HEK293T (cell line): ENCODE results near the gene DUS1L.

Experiments used
- CTCF ChIA-PET: fragments of 350-600 bp; formaldehyde crosslinking; extraction: SDS; loops from one replicate; lab custom pipeline; 2021; ENCODE audit warnings: antibody characterized with exemption, inconsistent platforms; lab: Yijun Ruan, JAX
- POLR2A ChIA-PET: fragments of 350-600 bp; formaldehyde crosslinking; extraction: SDS; loops from one replicate; lab custom pipeline; 2020; ENCODE audit warnings: antibody characterized with exemption, inconsistent platforms; lab: Yijun Ruan, JAX
- DNase-seq: peaks from one replicate; pipeline ENCODE4 v3.0.0; 2012; ENCODE audit warnings: mixed read lengths; ENCODE audit errors: extremely low spot score
- ARNT ChIP-seq: fragments of 450-650 bp; IDR thresholded peaks from 2 replicates; pipeline ENCODE4 v1.6.1; 2017; ENCODE audit warnings: mild to moderate bottlenecking
- BHLHE40 ChIP-seq: fragments of 450-650 bp; IDR thresholded peaks from 2 replicates; pipeline ENCODE4 v1.6.1; 2016; ENCODE audit warnings: mild to moderate bottlenecking, moderate library complexity, borderline replicate concordance
- CTBP1 ChIP-seq: fragments of 450-650 bp; IDR thresholded peaks from 2 replicates; pipeline ENCODE4 v1.6.1; 2016; ENCODE audit warnings: borderline replicate concordance
- ELF4 ChIP-seq: fragments of 450-650 bp; IDR thresholded peaks from 2 replicates; pipeline ENCODE4 v1.6.1; 2017; ENCODE audit warnings: antibody characterized with exemption
- FOXA1 ChIP-seq: fragments of 450-650 bp; IDR thresholded peaks from 2 replicates; pipeline ENCODE4 v1.6.1; 2016; ENCODE audit warnings: mild to moderate bottlenecking
- FOXK2 ChIP-seq: fragments of 450-650 bp; IDR thresholded peaks from 2 replicates; pipeline ENCODE4 v1.6.1; 2016; ENCODE audit warnings: mild to moderate bottlenecking
- FOXM1 ChIP-seq: fragments of 450-650 bp; IDR thresholded peaks from 2 replicates; pipeline ENCODE4 v1.6.1; 2017; ENCODE audit warnings: mild to moderate bottlenecking, borderline replicate concordance
- HDGF ChIP-seq: fragments of 450-650 bp; IDR thresholded peaks from 2 replicates; pipeline ENCODE4 v1.6.1; 2017; ENCODE audit warnings: antibody characterized with exemption, borderline replicate concordance
- L3MBTL2 ChIP-seq: fragments of 450-650 bp; conservative IDR thresholded peaks from 2 replicates; pipeline ENCODE4 v1.6.1; 2016; ENCODE audit warnings: mild to moderate bottlenecking
- LEF1 ChIP-seq: fragments of 450-650 bp; IDR thresholded peaks from 2 replicates; pipeline ENCODE4 v1.6.1; 2017; ENCODE audit warnings: mild to moderate bottlenecking, borderline replicate concordance
- NFRKB ChIP-seq: fragments of 450-650 bp; IDR thresholded peaks from 2 replicates; pipeline ENCODE4 v1.6.1; 2016; ENCODE audit warnings: mild to moderate bottlenecking, moderate library complexity
- SP1 ChIP-seq: fragments of 450-650 bp; IDR thresholded peaks from 2 replicates; pipeline ENCODE4 v1.6.1; 2017
- SUZ12 ChIP-seq: fragments of 450-650 bp; IDR thresholded peaks from 2 replicates; pipeline ENCODE4 v1.6.1; 2016; ENCODE audit warnings: mild to moderate bottlenecking
- TARDBP ChIP-seq: fragments of 450-650 bp; IDR thresholded peaks from 2 replicates; pipeline ENCODE4 v1.6.1; 2016
- ZNF384 ChIP-seq: fragments of 450-650 bp; IDR thresholded peaks from 2 replicates; pipeline ENCODE4 v1.6.1; 2016
- TF ChIP-seq, protein P1 (sequence below): fragments of 450-650 bp; IDR thresholded peaks from 2 replicates; pipeline ENCODE4 v1.6.1; 2016

Gene DUS1L

GRCh38 chr17:82019690-82020571 lies 45.7 kb downstream of the DUS1L start:
- DNase-seq, result peak; percentile 83
- ChIA-PET CTCF (interaction anchor here (0.7 to 4.4 kb wide), 9 partner anchors 10 to 135 kb away, joined by 3 to 34 read pairs (median 5); partner anchors contain the start of genes NOTUM and RAC3), POLR2A (interaction anchor here (1.0 to 2.8 kb wide), 5 partner anchors 12 to 147 kb away, joined by 3 to 13 read pairs (median 3); partner anchors contain the start of gene RAC3)
- TF ChIP-seq ELF4 (no peak), SP1 (no peak), ZNF384 (no peak), HDGF (peak; percentile 75; the same call in 1 of the 2 replicates)

DNA sequence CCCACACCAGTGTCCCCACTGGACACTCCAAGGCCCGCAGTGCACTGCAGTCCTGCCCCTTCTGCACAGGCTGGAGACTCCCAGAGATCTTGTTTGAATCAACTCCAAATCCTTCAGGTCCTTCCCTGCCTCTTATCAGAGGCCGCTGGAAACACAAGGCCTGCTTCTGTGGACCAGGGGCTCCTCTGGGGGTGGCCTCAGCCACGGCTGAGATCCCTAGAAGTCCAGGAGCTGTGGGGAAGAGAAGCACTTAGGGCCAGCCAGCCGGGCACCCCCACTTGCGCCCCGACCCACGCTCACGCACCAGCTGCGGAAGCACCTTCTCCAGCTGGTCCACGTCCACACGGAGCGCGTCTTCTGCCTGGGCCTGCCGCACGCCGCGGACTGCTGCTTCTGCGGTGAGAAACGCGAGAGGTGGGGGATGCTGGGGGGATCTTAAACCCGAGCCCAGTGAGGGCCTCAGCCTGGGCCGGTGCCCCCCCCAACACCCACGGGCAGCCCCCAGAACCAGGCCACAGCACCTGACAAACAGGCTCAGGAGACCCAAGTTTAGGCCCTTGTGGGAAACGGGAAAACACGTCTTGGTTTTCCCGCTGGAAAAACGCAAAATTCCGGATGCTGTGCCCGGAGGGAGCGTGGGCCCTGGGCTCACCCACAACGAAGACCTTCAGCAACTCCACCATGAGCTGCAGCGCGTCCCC lies 46.5 kb downstream of the DUS1L start:
- CTCF ChIA-PET, result interaction anchor here (0.7 to 4.4 kb wide), 6 partner anchors 10 to 84 kb away, joined by 3 to 34 read pairs (median 6); partner anchors contain the start of gene NOTUM
- POLR2A ChIA-PET, result interaction anchor here (1.0 to 1.7 kb wide), 3 partner anchors 12 to 146 kb away, joined by 3 to 6 read pairs (median 3); partner anchors contain the start of gene RAC3
- no peak for TF ChIP-seq LEF1
- no peak for TF ChIP-seq FOXA1
- TF ChIP-seq ELF4, result no peak
- no peak for DNase-seq

DNA sequence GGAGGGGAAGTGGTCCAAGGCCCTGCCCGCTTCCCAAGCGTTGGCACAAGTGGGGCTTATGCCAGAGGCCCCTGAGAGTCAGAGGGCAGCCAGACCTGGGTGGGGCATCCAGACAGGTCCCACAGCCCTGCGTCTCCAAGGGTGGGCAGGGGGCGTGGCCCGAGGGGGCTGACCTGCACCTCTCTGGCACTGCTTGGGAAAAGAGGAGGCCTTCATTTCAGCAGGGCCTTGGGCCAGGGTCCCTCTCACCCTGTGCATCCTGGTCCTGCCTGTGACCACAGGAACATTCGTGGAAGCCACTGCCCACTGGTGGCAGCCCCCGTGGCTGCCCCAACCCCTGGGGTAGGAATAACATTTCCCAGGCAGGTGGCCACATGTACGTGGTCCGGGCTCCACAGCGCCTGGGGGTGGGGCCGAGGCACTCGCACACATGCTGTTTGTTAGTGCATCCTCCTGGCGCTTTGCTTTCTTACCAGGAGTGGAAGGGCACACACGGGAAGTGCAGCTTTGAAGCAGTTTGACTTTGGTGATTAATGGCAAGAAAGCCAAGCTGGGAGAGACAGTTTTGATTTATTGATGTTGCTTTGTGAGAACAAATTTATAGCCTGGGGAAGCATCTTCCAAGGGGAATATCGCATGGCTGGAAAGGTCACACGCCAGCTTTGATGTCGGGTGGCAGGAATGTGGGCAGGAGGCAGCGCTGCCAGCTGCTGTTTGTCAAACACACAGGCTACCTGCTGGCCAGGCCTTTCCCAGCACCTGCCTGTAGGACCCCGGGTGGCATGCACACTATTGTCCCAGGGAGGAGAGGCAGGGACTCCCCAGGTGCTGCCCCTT lies 47.2 kb downstream of the DUS1L start:
- ChIA-PET CTCF (no interaction called here), POLR2A (no interaction called here)
- DNase-seq, result no peak
- TF ChIP-seq ZNF384 (no peak), SP1 (no peak), FOXK2 (no peak), TARDBP (no peak), BHLHE40 (no peak), FOXM1 (no peak), CTBP1 (no peak)
- TF ChIP-seq, protein P1, sequence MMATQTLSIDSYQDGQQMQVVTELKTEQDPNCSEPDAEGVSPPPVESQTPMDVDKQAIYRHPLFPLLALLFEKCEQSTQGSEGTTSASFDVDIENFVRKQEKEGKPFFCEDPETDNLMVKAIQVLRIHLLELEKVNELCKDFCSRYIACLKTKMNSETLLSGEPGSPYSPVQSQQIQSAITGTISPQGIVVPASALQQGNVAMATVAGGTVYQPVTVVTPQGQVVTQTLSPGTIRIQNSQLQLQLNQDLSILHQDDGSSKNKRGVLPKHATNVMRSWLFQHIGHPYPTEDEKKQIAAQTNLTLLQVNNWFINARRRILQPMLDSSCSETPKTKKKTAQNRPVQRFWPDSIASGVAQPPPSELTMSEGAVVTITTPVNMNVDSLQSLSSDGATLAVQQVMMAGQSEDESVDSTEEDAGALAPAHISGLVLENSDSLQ, result no peak; the same call in 1 of the 2 replicates

DNA sequence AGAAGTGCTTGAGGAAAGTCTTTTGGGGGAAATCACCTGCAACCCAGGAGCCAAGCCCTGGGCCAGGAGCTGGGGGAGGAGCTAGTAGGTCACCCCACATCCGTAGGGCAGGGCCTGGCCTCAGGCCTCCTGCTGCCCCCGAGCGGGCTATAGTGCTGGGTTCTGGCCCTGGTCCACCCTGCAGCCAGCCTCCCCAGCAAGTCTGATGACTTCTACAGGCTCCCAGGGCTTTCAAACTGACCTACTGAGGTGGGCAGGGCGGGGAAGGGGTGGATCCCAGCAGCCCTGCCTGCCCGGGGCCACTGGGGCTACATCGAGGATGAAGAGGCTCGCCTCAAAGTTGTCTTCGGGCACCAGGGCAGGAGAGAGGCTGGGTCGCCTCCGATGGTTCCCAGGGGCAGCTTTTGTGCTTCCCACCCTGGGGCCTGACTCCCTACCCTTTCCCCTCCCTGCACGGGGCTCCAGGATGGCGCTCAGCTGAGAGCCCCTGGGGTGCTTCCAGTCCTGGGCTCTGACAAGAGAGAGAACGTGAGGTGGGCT lies 47.9 kb downstream of the DUS1L start:
- CTCF ChIA-PET, result no interaction called here
- POLR2A ChIA-PET, result no interaction called here
- DNase-seq, result no peak
- no peak for TF ChIP-seq FOXM1
- no peak for TF ChIP-seq ARNT
- TF ChIP-seq NFRKB, result no peak
- no peak for TF ChIP-seq L3MBTL2
- no peak for TF ChIP-seq CTBP1
- TF ChIP-seq TARDBP, result no peak
- TF ChIP-seq SP1, result no peak
- TF ChIP-seq, protein P1, result no peak

GRCh38 chr17:82016875-82017459 lies 48.6 kb downstream of the DUS1L start:
- DNase-seq, result no peak
- CTCF ChIA-PET, result no interaction called here
- POLR2A ChIA-PET, result interaction anchor here (1.0 kb wide), 1 partner anchor 21 kb away, joined by 3 read pairs; the partner anchor contains the start of gene DCXR
- TF ChIP-seq ZNF384 (no peak), HDGF (no peak)

DNA sequence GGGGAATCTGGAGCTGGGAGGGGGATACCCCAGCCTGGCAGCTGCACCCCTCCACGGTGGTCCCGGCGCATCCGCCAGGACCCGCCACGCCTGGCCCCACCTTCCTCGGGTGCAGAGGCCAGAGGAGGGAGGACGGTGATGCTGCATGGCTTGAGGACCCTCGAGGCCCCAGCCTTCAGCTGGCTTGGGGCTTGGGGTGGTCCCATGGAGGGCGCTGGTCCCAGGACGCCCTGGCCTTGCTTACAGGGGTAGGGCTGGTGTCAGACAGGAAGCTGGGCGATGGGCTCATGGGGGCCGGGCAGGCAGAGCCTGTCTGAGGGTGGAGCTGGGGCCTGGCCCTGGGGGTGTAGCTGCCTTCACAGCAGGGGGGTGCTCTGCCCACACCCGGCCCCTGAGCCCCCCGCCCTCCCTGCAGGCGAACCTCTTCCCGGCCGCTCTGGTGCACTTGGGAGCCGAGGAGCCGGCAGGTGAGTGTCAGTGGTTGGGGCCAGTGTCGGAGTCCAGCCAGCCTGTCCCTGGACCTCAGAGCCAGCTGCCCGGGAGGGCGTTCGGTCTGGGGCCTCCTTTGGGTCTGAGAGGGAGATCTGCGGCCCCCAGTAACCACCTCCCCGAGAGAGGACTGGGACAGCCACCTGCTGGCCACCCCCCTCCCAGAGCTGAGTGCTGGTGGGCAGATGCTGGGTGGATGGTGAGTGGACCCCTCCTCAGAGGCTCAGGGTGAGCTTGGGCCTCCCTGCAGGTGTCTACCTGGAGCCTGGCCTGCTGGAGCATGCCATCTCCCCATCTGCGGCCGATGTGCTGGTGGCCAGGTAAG lies 49.3 kb downstream of the DUS1L start:
- POLR2A ChIA-PET, result interaction anchor here (1.0 kb wide), 1 partner anchor 21 kb away, joined by 3 read pairs; the partner anchor contains the start of gene DCXR
- CTCF ChIA-PET, result no interaction called here
- TF ChIP-seq SUZ12 (no peak), TARDBP (no peak), HDGF (no peak)
- DNase-seq, result no peak
